ENCODE measurements around the gene BBX. TPM values are rescaled to one million over a fixed set of nuclear protein-coding genes. Genes with fewer than 3 reads are reported as not detected.

BBX gene
- total RNA-seq, 5 donors from 2014 or later (not counting 1 experiment from before 2014, with no cell fraction given), result 67.7 to 89.8 (median 82.0) TPM

DNA sequence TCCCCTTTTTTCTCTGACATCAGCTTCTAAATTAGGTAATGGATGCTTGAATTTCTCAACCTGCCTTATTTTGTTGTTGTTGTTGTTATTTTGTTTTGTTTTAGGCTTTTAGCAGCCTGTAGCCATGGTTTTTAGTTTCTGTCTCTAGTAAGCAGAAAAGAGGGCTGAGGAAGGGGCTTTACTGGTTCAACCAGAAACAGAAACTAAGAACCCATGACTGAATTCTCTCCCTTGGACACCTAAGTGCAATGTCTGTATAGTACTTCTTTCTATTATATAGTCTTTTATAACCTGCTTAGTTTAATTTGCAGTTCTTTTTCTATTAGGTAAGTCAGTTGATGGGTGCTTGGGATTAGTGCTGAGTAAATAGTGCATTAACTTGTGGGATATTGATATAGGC, 129.0 kb downstream of the BBX start:
- Mint-ChIP-seq H3K4me3 (no peak overlapping the region), H3K36me3 (peaks cover 28% of the 10 kb centered on the region), H3K4me1 (peaks cover 31 to 49% (median 32%) of the 10 kb centered on the region in 3 donors), H3K27ac (peak overlapping the region; percentile 53 to 70), H3K9me3 (no peaks in the 10 kb centered on the region), H3K27me3 (no peaks in the 10 kb centered on the region)
- H3K27ac ChIP-seq (ENCODE audit: low read length), result no peak overlapping the region
- H3K27me3 ChIP-seq (replicated peaks in 1 of 2; ENCODE audit: control insufficient read depth in 2 of 2, extremely low read depth in 1 of 2, insufficient read depth in 2 of 2, low read length in 1 of 2), result no peaks in the 10 kb centered on the region
- DNase-seq (no peak), ATAC-seq (replicated peaks in 1 of 4) (no peak)
- no peaks in the 10 kb centered on the region for H3K36me3 ChIP-seq (ENCODE audit: control insufficient read depth in 2 of 2, extremely low read depth in 1 of 2, insufficient read depth in 1 of 2, low read length in 1 of 2)
- no peaks in the 10 kb centered on the region for H3K4me1 ChIP-seq (ENCODE audit: control insufficient read depth in 1 of 2, extremely low read depth in 1 of 2, insufficient read depth in 2 of 2, low read length in 2 of 2)
- no peak overlapping the region for H3K4me3 ChIP-seq (ENCODE audit: control insufficient read depth in 1 of 2, extremely low read depth in 1 of 2, low read length in 1 of 2)
- ChIA-PET CTCF (interaction anchor here in 1 of 2 donors (1.0 kb wide), 1 partner anchor 24 kb away, joined by 3 read pairs; no protein-coding TSS in a partner anchor), POLR2A (no interaction called here)
- H3K9me3 ChIP-seq, result no peaks in the 10 kb centered on the region

DNA sequence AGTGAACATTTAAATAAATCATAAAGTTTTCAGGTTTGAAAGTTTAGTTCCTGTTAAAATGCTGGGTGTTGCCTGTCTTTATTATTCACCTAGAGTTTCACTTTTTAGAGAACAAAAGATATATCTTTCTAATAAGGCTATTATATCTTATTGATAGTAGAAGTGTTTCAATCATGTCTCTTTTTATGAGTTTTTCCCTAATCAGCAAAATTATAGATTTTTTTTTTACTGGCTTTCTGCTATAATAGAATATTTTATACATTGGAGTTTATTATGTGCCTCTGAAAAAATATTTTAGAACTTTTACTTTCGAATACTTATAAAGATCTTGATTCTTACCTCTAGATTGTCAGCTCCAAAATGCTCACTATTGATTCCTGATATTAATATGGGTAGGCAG, 131.5 kb downstream of the BBX start:
- no peak overlapping the region for H3K27ac ChIP-seq (ENCODE audit: low read length)
- CTCF ChIA-PET, result no interaction called here
- no peaks in the 10 kb centered on the region for H3K27me3 ChIP-seq (replicated peaks in 1 of 2; ENCODE audit: control insufficient read depth in 2 of 2, extremely low read depth in 1 of 2, insufficient read depth in 2 of 2, low read length in 1 of 2)
- no peaks in the 10 kb centered on the region for H3K4me1 ChIP-seq (ENCODE audit: control insufficient read depth in 1 of 2, extremely low read depth in 1 of 2, insufficient read depth in 2 of 2, low read length in 2 of 2)
- Mint-ChIP-seq H3K36me3 (peaks cover 5% of the 10 kb centered on the region), H3K4me1 (peaks cover 20 to 39% (median 26%) of the 10 kb centered on the region in 3 donors), H3K27ac (no peak overlapping the region), H3K9me3 (no peaks in the 10 kb centered on the region), H3K4me3 (no peak overlapping the region), H3K27me3 (no peaks in the 10 kb centered on the region)
- H3K4me3 ChIP-seq (ENCODE audit: control insufficient read depth in 1 of 2, extremely low read depth in 1 of 2, low read length in 1 of 2), result no peak overlapping the region
- DNase-seq (no peak), ATAC-seq (replicated peaks in 1 of 4) (no peak)
- POLR2A ChIA-PET, result interaction anchor here in 1 of 2 donors (0.6 kb wide), 1 partner anchor 123 kb away, joined by 4 read pairs; no protein-coding TSS in a partner anchor
- no peaks in the 10 kb centered on the region for H3K9me3 ChIP-seq
- no CpG with 5 or more reads among the region's 1 CpG for WGBS (ENCODE audit: insufficient coverage)
- H3K36me3 ChIP-seq (ENCODE audit: control insufficient read depth in 2 of 2, extremely low read depth in 1 of 2, insufficient read depth in 1 of 2, low read length in 1 of 2), result no peaks in the 10 kb centered on the region

DNA sequence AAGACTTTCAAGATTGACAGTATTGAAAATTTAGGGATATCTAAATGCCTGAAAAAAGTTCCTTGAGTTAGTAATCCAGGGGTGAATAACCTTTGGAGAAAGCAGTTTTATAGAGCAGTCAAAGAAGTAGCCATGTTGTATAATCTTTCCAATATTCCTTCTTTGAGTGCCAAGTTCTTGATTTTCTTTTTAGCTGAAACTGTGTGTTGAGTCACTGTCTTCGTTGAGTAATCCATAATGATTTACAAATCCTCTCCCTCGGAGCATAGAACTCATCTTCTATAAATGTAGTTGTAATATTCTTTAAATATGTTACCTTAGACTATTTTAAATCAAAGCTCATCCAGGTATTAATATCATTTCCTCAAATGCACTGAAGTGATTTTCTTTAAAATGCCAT, 135.2 kb downstream of the BBX start:
- no peak overlapping the region for H3K4me3 ChIP-seq (ENCODE audit: control insufficient read depth in 1 of 2, extremely low read depth in 1 of 2, low read length in 1 of 2)
- H3K27ac ChIP-seq (ENCODE audit: low read length), result no peak overlapping the region
- Mint-ChIP-seq H3K4me1 (peaks cover 13 to 30% (median 26%) of the 10 kb centered on the region in 3 donors), H3K27me3 (no peaks in the 10 kb centered on the region), H3K36me3 (no peaks in the 10 kb centered on the region), H3K27ac (peak overlapping the region in 1 of 2 donors; percentile 13), H3K9me3 (no peaks in the 10 kb centered on the region), H3K4me3 (no peak overlapping the region)
- H3K9me3 ChIP-seq, result no peaks in the 10 kb centered on the region
- no peaks in the 10 kb centered on the region for H3K36me3 ChIP-seq (ENCODE audit: control insufficient read depth in 2 of 2, extremely low read depth in 1 of 2, insufficient read depth in 1 of 2, low read length in 1 of 2)
- WGBS (ENCODE audit: insufficient coverage), result no CpG with 5 or more reads among the region's 2 CpGs
- DNase-seq (no peak), ATAC-seq (replicated peaks in 1 of 4) (no peak)
- CTCF ChIA-PET, result interaction anchor here (0.7 to 1.5 kb wide), 5 partner anchors 12 to 273 kb away, joined by 3 to 4 read pairs (median 3); no protein-coding TSS in a partner anchor
- POLR2A ChIA-PET, result no interaction called here
- no peaks in the 10 kb centered on the region for H3K27me3 ChIP-seq (replicated peaks in 1 of 2; ENCODE audit: control insufficient read depth in 2 of 2, extremely low read depth in 1 of 2, insufficient read depth in 2 of 2, low read length in 1 of 2)
- peaks cover 0 to 10% of the 10 kb centered on the region in 2 experiments for H3K4me1 ChIP-seq (ENCODE audit: control insufficient read depth in 1 of 2, extremely low read depth in 1 of 2, insufficient read depth in 2 of 2, low read length in 2 of 2)

DNA sequence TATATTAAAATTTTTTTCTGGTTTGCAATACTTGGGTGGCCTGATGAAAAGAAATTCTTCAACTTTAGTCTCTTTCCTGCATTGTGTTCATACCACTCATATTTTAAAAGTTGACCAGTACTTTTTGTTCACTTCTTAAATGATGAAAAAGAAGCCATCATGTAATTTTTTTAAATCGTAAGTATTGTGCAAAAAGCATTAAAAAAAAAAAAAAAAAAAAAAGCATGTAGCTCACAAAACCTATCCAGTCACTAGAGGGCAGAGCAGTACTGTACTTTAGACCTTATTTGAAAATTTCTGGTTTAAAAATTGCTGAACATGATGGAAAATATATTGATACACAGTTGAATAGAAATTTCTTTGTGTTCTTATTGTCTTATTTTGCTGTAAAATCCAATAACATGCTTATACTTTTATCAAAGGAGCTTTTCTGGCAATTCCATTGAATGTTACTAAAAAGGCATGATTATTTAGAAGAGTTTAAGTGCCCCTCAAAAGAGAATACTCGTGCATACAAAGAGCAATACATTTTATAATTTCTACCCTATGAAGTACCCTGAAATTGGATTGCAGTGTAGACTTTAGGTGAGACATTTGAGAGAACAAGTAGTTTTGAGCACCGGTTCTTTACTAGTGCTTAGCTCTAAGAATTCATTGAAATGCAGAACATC, 137.7 kb downstream of the BBX start:
- no peak overlapping the region for H3K27ac ChIP-seq (ENCODE audit: low read length)
- DNase-seq (peak in 2 of 35 experiments; percentile 13 to 58), ATAC-seq (replicated peaks in 1 of 4) (no peak)
- H3K27me3 ChIP-seq (replicated peaks in 1 of 2; ENCODE audit: control insufficient read depth in 2 of 2, extremely low read depth in 1 of 2, insufficient read depth in 2 of 2, low read length in 1 of 2), result no peaks in the 10 kb centered on the region
- H3K4me3 Mint-ChIP-seq, result no peak overlapping the region
- H3K4me3 ChIP-seq (ENCODE audit: control insufficient read depth in 1 of 2, extremely low read depth in 1 of 2, low read length in 1 of 2), result no peak overlapping the region
- H3K4me1 ChIP-seq (ENCODE audit: control insufficient read depth in 1 of 2, extremely low read depth in 1 of 2, insufficient read depth in 2 of 2, low read length in 2 of 2), result peaks cover 0 to 10% of the 10 kb centered on the region in 2 experiments
- H3K9me3 ChIP-seq, result no peaks in the 10 kb centered on the region
- POLR2A ChIA-PET, result interaction anchor here (0.6 to 1.2 kb wide), 12 partner anchors 15 to 1804 kb away, joined by 3 to 10 read pairs (median 7); no protein-coding TSS in a partner anchor
- CTCF ChIA-PET, result interaction anchor here (0.5 to 4.0 kb wide), 53 partner anchors 8 to 922 kb away, joined by 3 to 40 read pairs (median 4); partner anchors contain the start of gene BBX (in 1 of the 2)
- no peaks in the 10 kb centered on the region for H3K9me3 Mint-ChIP-seq
- peaks cover 26 to 30% (median 28%) of the 10 kb centered on the region in 3 donors for H3K4me1 Mint-ChIP-seq
- peaks cover 10% of the 10 kb centered on the region for H3K36me3 Mint-ChIP-seq
- H3K27me3 Mint-ChIP-seq, result no peaks in the 10 kb centered on the region
- H3K36me3 ChIP-seq (ENCODE audit: control insufficient read depth in 2 of 2, extremely low read depth in 1 of 2, insufficient read depth in 1 of 2, low read length in 1 of 2), result no peaks in the 10 kb centered on the region
- no peak overlapping the region for H3K27ac Mint-ChIP-seq
- no CpG with 5 or more reads among the region's 3 CpGs for WGBS (ENCODE audit: insufficient coverage)

DNA sequence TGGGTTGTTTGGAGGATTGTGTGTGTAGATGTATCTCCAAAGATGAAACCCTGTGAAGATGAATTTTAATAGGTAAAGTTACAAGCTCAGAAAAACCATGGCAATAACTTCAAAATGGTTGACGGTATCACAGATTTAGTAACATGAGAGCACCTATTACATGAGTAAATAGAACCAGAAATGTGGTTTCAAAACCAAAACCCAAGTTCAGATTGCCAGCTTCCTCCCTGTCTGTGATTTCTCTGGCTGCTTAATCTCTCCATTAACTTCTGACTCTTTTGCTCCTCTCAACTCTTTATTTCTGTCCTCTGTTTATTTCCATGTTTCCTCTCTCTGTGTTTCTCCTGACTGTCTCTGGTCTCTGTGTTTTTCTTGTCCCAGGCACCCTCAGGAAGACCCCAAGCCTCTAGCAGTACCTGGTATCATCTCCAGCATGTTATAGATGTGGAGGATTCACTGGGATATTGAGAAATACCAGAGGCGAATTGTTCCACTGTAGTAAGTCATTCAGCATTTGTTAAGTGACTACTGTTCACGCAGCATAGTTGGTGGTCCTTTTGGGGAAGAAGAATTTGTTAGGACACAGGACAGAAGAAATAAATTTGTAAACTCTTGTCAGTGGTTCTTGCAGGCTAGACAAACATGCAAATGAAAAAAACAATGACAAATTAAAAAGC, 138.8 kb downstream of the BBX start:
- Histone ChIP-seq H3K27ac (ENCODE audit: low read length) (no peak overlapping the region), H3K9me3 (no peaks in the 10 kb centered on the region), H3K4me1 (ENCODE audit: control insufficient read depth in 1 of 2, extremely low read depth in 1 of 2, insufficient read depth in 2 of 2, low read length in 2 of 2) (peaks cover 0 to 10% of the 10 kb centered on the region in 2 experiments), H3K4me3 (ENCODE audit: control insufficient read depth in 1 of 2, extremely low read depth in 1 of 2, low read length in 1 of 2) (no peak overlapping the region), H3K27me3 (replicated peaks in 1 of 2; ENCODE audit: control insufficient read depth in 2 of 2, extremely low read depth in 1 of 2, insufficient read depth in 2 of 2, low read length in 1 of 2) (no peaks in the 10 kb centered on the region), H3K36me3 (ENCODE audit: control insufficient read depth in 2 of 2, extremely low read depth in 1 of 2, insufficient read depth in 1 of 2, low read length in 1 of 2) (no peaks in the 10 kb centered on the region)
- Mint-ChIP-seq H3K9me3 (no peaks in the 10 kb centered on the region), H3K4me1 (peaks cover 28 to 40% (median 30%) of the 10 kb centered on the region in 3 donors), H3K36me3 (peaks cover 10% of the 10 kb centered on the region), H3K4me3 (no peak overlapping the region), H3K27me3 (no peaks in the 10 kb centered on the region), H3K27ac (peak overlapping the region in 1 of 2 donors; percentile 16)
- 40% methylated on average over 2 of the region's 3 CpGs for WGBS (ENCODE audit: insufficient coverage)
- CTCF ChIA-PET, result interaction anchor here (0.5 to 4.0 kb wide), 26 partner anchors 9 to 891 kb away, joined by 3 to 40 read pairs (median 6); no protein-coding TSS in a partner anchor
- POLR2A ChIA-PET, result interaction anchor here in 1 of 2 donors (0.6 kb wide), 1 partner anchor 123 kb away, joined by 3 read pairs; no protein-coding TSS in a partner anchor
- ATAC-seq (replicated peaks in 1 of 4) (peak in 2 of 4 experiments; percentile 37 to 45), DNase-seq (peak in 1 of 35 experiments; percentile 14)

DNA sequence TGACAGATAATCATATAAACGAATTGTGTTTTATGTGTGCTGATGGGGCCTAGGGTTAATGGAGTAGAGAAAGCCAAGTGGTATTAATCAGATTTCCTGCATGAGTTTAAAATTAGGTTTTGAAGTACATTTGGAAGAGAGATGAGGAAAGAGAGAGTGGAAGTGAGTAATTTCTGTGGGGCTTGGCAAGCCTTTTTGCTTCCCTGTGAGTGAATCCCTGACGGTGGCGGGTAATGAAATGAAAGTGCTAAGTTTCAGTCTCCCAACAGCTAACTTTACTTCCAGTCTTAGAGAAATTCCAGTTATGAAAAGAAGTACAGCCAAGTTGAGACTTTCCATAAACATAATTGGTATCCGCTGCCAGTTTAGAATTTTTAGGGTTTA, 139.4 kb downstream of the BBX start:
- Mint-ChIP-seq H3K4me1 (peaks cover 28 to 40% (median 33%) of the 10 kb centered on the region in 3 donors), H3K9me3 (no peaks in the 10 kb centered on the region), H3K27ac (no peak overlapping the region), H3K4me3 (no peak overlapping the region), H3K36me3 (peaks cover 10% of the 10 kb centered on the region), H3K27me3 (no peaks in the 10 kb centered on the region)
- no peaks in the 10 kb centered on the region for H3K27me3 ChIP-seq (replicated peaks in 1 of 2; ENCODE audit: control insufficient read depth in 2 of 2, extremely low read depth in 1 of 2, insufficient read depth in 2 of 2, low read length in 1 of 2)
- H3K4me1 ChIP-seq (ENCODE audit: control insufficient read depth in 1 of 2, extremely low read depth in 1 of 2, insufficient read depth in 2 of 2, low read length in 2 of 2), result peaks cover 0 to 10% of the 10 kb centered on the region in 2 experiments
- H3K36me3 ChIP-seq (ENCODE audit: control insufficient read depth in 2 of 2, extremely low read depth in 1 of 2, insufficient read depth in 1 of 2, low read length in 1 of 2), result no peaks in the 10 kb centered on the region
- H3K4me3 ChIP-seq (ENCODE audit: control insufficient read depth in 1 of 2, extremely low read depth in 1 of 2, low read length in 1 of 2), result no peak overlapping the region
- ChIA-PET POLR2A (interaction anchor here in 1 of 2 donors (0.6 kb wide), 1 partner anchor 122 kb away, joined by 3 read pairs; no protein-coding TSS in a partner anchor), CTCF (interaction anchor here (0.5 to 4.0 kb wide), 11 partner anchors 9 to 816 kb away, joined by 3 to 40 read pairs (median 6); no protein-coding TSS in a partner anchor)
- H3K9me3 ChIP-seq, result no peaks in the 10 kb centered on the region
- WGBS (ENCODE audit: insufficient coverage), result 75% methylated on average over 1 of the region's 4 CpGs
- ATAC-seq (replicated peaks in 1 of 4), result no peak
- no peak for DNase-seq
- H3K27ac ChIP-seq (ENCODE audit: low read length), result no peak overlapping the region

All from T-cell (primary cell).